HUES48 (cell line): Measurements from ENCODE around the gene PSG5.
"Not testable (repeated sequence)": the region's sequence is repeated elsewhere in the genome, so short reads cannot be mapped to it uniquely, and the experiment has no call there.

Experiments
- H3K27ac ChIP-seq: one replicate; pipeline ENCODE4 v1.7.0; 2013; ENCODE audit warnings: low read depth, low read length, inconsistent platforms
- H3K27me3 ChIP-seq: 2 replicates; pipeline ENCODE4 v1.6.1; 2013; ENCODE audit warnings: mild to moderate bottlenecking, low read length; ENCODE audit not compliant: control insufficient read depth, insufficient read depth
- H3K36me3 ChIP-seq: 2 replicates; pipeline ENCODE4 v1.6.1; 2013; ENCODE audit warnings: low read length; ENCODE audit not compliant: control insufficient read depth, insufficient read depth
- H3K4me1 ChIP-seq: 2 replicates; pipeline ENCODE4 v1.6.1; 2013; ENCODE audit warnings: mild to moderate bottlenecking, low read length; ENCODE audit not compliant: control insufficient read depth, insufficient read depth
- H3K4me3 ChIP-seq: 2 replicates; pipeline ENCODE4 v1.5.1; 2013; ENCODE audit warnings: mild to moderate bottlenecking, low read depth, low read length
- H3K9ac ChIP-seq: 2 replicates; pipeline ENCODE4 v1.6.1; 2013; ENCODE audit warnings: mild to moderate bottlenecking, low read depth, low read length, moderate library complexity
- H3K9me3 ChIP-seq: 2 replicates; pipeline ENCODE4 v1.6.1; 2013; ENCODE audit warnings: low read length; ENCODE audit not compliant: control insufficient read depth, insufficient read depth

PSG5 gene

GRCh38 chr19:43131281-43131842, 55.0 kb downstream of the PSG5 start:
- not testable (repeated sequence) for H3K27ac ChIP-seq, H3K9ac ChIP-seq, H3K36me3 ChIP-seq, H3K4me3 ChIP-seq, H3K4me1 ChIP-seq, H3K27me3 ChIP-seq
- H3K9me3 ChIP-seq: peaks cover 46% of the 10 kb centered on the region

GRCh38 chr19:43129197-43129596, 57.1 kb downstream of the PSG5 start:
- not testable (repeated sequence) for H3K27me3 ChIP-seq, H3K4me1 ChIP-seq, H3K36me3 ChIP-seq, H3K9ac ChIP-seq, H3K4me3 ChIP-seq, H3K27ac ChIP-seq
- H3K9me3 ChIP-seq: peaks cover 48% of the 10 kb centered on the region

GRCh38 chr19:43127336-43127735, 59.0 kb downstream of the PSG5 start:
- not testable (repeated sequence) for H3K36me3 ChIP-seq, H3K27ac ChIP-seq, H3K4me1 ChIP-seq, H3K4me3 ChIP-seq, H3K27me3 ChIP-seq, H3K9ac ChIP-seq
- peaks cover 49% of the 10 kb centered on the region for H3K9me3 ChIP-seq

GRCh38 chr19:43126720-43127119, 59.6 kb downstream of the PSG5 start:
- H3K4me1 ChIP-seq: no peaks in the 10 kb centered on the region
- no peak overlapping the region for H3K9ac ChIP-seq
- no peaks in the 10 kb centered on the region for H3K27me3 ChIP-seq
- peaks cover 49% of the 10 kb centered on the region for H3K9me3 ChIP-seq
- H3K36me3 ChIP-seq: no peaks in the 10 kb centered on the region
- no peak overlapping the region for H3K4me3 ChIP-seq
- no peak overlapping the region for H3K27ac ChIP-seq

- Histone ChIP-seq H3K4me1 (no peaks in the 10 kb centered on the region), H3K4me3 (no peak overlapping the region), H3K9ac (no peak overlapping the region), H3K27me3 (no peaks in the 10 kb centered on the region), H3K9me3 (peaks cover 43% of the 10 kb centered on the region), H3K27ac (no peak overlapping the region), H3K36me3 (no peaks in the 10 kb centered on the region)
These were observed 62.0 kb downstream of the PSG5 start for GRCh38 chr19:43124360-43124759.

GRCh38 chr19:43120433-43121026, 65.8 kb downstream of the PSG5 start:
- H3K4me3 ChIP-seq, H3K36me3 ChIP-seq, H3K9ac ChIP-seq, H3K27ac ChIP-seq, H3K27me3 ChIP-seq, H3K4me1 ChIP-seq: not testable (repeated sequence)
- H3K9me3 ChIP-seq: peaks cover 30% of the 10 kb centered on the region

GRCh38 chr19:43119526-43119925, 66.8 kb downstream of the PSG5 start:
- not testable (repeated sequence) for H3K36me3 ChIP-seq, H3K27me3 ChIP-seq, H3K27ac ChIP-seq, H3K4me1 ChIP-seq, H3K9ac ChIP-seq, H3K4me3 ChIP-seq
- peaks cover 25% of the 10 kb centered on the region for H3K9me3 ChIP-seq
